H1 (cell line): ENCODE results near the gene APOL4. TPM values are rescaled to one million over a fixed set of nuclear protein-coding genes. Genes with fewer than 3 reads are reported as not detected.

Experiments used
- NANOG ChIP-seq: IDR thresholded peaks from 2 replicates; pipeline ENCODE4 v1.6.1; 2011; ENCODE audit warnings: low read length, low read depth, mild to moderate bottlenecking, inconsistent platforms; ENCODE audit not compliant: insufficient read depth, poor library complexity, severe bottlenecking
- SP2 ChIP-seq: IDR thresholded peaks from 2 replicates; pipeline ENCODE4 v1.6.1; 2012; ENCODE audit warnings: mild to moderate bottlenecking, low read length, inconsistent platforms
- TAF7 ChIP-seq: optimal IDR thresholded peaks from 2 replicates; pipeline ENCODE3; 2011; ENCODE audit warnings: low read depth, mild to moderate bottlenecking, inconsistent platforms, low read length, moderate library complexity, borderline replicate concordance
- polyA plus RNA-seq, 7 experiments: library from polyadenylated mRNA; depleted of rRNA in 3 of 7; stranded (reverse) in 5 of 7; unstranded in 2 of 7; fragments of >200 nt in 5 of 7; fragments of 200-250 nt in 2 of 7; gene quantifications; 1 replicate in 5 of 7; 2 replicates in 1 of 7; 4 replicates in 1 of 7; pipeline versions ENCODE4 v1.2.1 to v1.2.3, GENCODE V29; 2011 to 2013; ENCODE audit warnings: missing spikeins in 2 of 7, mixed read lengths in 2 of 7
- total RNA-seq: library from RNA; stranded (reverse); fragmentation: NEBNext Ultra II Directional; extraction: Animal tissue kit (Norgen Biotek cat#: 25700); gene quantifications from 2 replicates; pipeline ENCODE4 v1.2.1, GENCODE V29; 2021
- TF ChIP-seq, protein P1 (sequence below): fragments of 300-600 bp; sonication (generic); IDR thresholded peaks from 2 replicates; pipeline ENCODE4 v1.7.1; 2012; ENCODE audit warnings: low read length, moderate library complexity, mild to moderate bottlenecking, inconsistent platforms; ENCODE audit not compliant: insufficient replicate concordance

Gene APOL4
- total and polyA plus RNA-seq, 2 of the 8 experiments (the other 6 are each of a cell fraction or from before 2014, with no cell fraction given): 0.02 TPM; not detected in 1

DNA sequence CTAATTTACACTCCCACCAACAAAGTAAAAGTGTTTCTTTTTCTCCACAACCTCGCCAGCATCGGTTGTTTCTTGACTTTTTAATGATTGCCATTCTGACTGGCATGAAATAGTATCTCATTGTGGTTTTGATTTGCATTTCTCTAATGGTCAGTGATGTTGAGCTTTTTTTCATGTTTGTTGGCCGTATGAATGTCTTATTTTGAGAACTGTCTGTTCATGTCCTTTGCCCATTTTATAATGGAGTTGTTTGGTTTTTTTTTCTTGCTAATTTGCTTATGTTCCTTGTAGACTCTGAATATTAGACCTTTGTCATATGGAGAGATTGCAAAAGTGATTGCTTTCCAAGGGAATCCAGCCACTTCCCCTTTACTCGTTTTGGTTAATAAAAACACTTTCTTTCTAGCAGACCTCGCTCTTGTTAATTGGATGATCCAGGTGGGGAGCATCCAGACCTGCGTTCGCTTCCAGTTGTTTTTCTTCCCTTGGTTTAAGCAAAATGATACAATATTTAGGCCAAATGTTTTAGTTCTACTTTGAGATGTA lies 17.1 kb upstream of the APOL4 start (continued):
- TF ChIP-seq, protein P1, sequence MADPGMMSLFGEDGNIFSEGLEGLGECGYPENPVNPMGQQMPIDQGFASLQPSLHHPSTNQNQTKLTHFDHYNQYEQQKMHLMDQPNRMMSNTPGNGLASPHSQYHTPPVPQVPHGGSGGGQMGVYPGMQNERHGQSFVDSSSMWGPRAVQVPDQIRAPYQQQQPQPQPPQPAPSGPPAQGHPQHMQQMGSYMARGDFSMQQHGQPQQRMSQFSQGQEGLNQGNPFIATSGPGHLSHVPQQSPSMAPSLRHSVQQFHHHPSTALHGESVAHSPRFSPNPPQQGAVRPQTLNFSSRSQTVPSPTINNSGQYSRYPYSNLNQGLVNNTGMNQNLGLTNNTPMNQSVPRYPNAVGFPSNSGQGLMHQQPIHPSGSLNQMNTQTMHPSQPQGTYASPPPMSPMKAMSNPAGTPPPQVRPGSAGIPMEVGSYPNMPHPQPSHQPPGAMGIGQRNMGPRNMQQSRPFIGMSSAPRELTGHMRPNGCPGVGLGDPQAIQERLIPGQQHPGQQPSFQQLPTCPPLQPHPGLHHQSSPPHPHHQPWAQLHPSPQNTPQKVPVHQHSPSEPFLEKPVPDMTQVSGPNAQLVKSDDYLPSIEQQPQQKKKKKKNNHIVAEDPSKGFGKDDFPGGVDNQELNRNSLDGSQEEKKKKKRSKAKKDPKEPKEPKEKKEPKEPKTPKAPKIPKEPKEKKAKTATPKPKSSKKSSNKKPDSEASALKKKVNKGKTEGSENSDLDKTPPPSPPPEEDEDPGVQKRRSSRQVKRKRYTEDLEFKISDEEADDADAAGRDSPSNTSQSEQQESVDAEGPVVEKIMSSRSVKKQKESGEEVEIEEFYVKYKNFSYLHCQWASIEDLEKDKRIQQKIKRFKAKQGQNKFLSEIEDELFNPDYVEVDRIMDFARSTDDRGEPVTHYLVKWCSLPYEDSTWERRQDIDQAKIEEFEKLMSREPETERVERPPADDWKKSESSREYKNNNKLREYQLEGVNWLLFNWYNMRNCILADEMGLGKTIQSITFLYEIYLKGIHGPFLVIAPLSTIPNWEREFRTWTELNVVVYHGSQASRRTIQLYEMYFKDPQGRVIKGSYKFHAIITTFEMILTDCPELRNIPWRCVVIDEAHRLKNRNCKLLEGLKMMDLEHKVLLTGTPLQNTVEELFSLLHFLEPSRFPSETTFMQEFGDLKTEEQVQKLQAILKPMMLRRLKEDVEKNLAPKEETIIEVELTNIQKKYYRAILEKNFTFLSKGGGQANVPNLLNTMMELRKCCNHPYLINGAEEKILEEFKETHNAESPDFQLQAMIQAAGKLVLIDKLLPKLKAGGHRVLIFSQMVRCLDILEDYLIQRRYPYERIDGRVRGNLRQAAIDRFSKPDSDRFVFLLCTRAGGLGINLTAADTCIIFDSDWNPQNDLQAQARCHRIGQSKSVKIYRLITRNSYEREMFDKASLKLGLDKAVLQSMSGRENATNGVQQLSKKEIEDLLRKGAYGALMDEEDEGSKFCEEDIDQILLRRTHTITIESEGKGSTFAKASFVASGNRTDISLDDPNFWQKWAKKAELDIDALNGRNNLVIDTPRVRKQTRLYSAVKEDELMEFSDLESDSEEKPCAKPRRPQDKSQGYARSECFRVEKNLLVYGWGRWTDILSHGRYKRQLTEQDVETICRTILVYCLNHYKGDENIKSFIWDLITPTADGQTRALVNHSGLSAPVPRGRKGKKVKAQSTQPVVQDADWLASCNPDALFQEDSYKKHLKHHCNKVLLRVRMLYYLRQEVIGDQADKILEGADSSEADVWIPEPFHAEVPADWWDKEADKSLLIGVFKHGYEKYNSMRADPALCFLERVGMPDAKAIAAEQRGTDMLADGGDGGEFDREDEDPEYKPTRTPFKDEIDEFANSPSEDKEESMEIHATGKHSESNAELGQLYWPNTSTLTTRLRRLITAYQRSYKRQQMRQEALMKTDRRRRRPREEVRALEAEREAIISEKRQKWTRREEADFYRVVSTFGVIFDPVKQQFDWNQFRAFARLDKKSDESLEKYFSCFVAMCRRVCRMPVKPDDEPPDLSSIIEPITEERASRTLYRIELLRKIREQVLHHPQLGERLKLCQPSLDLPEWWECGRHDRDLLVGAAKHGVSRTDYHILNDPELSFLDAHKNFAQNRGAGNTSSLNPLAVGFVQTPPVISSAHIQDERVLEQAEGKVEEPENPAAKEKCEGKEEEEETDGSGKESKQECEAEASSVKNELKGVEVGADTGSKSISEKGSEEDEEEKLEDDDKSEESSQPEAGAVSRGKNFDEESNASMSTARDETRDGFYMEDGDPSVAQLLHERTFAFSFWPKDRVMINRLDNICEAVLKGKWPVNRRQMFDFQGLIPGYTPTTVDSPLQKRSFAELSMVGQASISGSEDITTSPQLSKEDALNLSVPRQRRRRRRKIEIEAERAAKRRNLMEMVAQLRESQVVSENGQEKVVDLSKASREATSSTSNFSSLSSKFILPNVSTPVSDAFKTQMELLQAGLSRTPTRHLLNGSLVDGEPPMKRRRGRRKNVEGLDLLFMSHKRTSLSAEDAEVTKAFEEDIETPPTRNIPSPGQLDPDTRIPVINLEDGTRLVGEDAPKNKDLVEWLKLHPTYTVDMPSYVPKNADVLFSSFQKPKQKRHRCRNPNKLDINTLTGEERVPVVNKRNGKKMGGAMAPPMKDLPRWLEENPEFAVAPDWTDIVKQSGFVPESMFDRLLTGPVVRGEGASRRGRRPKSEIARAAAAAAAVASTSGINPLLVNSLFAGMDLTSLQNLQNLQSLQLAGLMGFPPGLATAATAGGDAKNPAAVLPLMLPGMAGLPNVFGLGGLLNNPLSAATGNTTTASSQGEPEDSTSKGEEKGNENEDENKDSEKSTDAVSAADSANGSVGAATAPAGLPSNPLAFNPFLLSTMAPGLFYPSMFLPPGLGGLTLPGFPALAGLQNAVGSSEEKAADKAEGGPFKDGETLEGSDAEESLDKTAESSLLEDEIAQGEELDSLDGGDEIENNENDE: no peak
- TF ChIP-seq TAF7: no peak
- TF ChIP-seq SP2: no peak
- no peak for TF ChIP-seq NANOG
